A549 (cell line): ENCODE measurements around the gene DYNC1I1. TPM values are rescaled to one million over a fixed set of nuclear protein-coding genes. Genes with fewer than 3 reads are reported as not detected.

Experiments
- ATAC-seq, 2 experiments: fragments of 200-7000 bp in 1 of 2; fragments of >200 bp in 1 of 2; cut with Nextera tagmentation in 1 of 2; cut with Tn5 transposase in 1 of 2; 3 replicates each; pipeline versions ENCODE4 v1.8.0 to v1.9.1; 2018 to 2020; ENCODE audit warnings: mild to moderate bottlenecking in 1 of 2, moderate library complexity in 1 of 2
- CTCF ChIA-PET: fragments of 300-600 bp; sonication (Branson Sonifier 250); formaldehyde crosslinking; extraction: SDS; loops from one replicate; lab custom pipeline; 2021; ENCODE audit warnings: antibody characterized with exemption, inconsistent platforms; lab: Yijun Ruan, JAX
- POLR2A ChIA-PET: fragments of 350-600 bp; formaldehyde crosslinking; extraction: SDS; loops from one replicate; lab custom pipeline; 2021; ENCODE audit warnings: antibody characterized with exemption, inconsistent platforms; lab: Yijun Ruan, JAX
- DNase-seq, 2 experiments: peaks; one replicate each; pipeline versions ENCODE4 v3.0.0 to v3.0.0-alpha.2; 2011 to 2016; ENCODE audit warnings: low read depth in 1 of 2, low spot score in 1 of 2
- FAIRE-seq: peaks from 2 replicates; lab custom pipeline; 2011; peaks lifted over from hg19 to GRCh38; lab: Jason Lieb, UNC
- H3K27ac ChIP-seq, 2 experiments: fragments of >200 bp; sonication (Bioruptor Twin); formaldehyde crosslinking; 3 replicates each; pipeline ENCODE4 v1.5.1; 2016 to 2017
- H3K4me1 ChIP-seq: fragments of >200 bp; sonication (Bioruptor Twin); formaldehyde crosslinking; 3 replicates; pipeline ENCODE4 v1.6.1; 2016
- H3K4me2 ChIP-seq: fragments of >200 bp; sonication (Bioruptor Twin); formaldehyde crosslinking; 3 replicates; pipeline ENCODE4 v1.6.1; 2016
- H3K4me3 ChIP-seq: fragments of >200 bp; sonication (Bioruptor Twin); formaldehyde crosslinking; 3 replicates; pipeline ENCODE4 v1.5.1; 2016
- H3K9me3 ChIP-seq: fragments of >200 bp; sonication (Bioruptor Twin); formaldehyde crosslinking; 3 replicates; pipeline ENCODE4 v1.6.1; 2016
- CBX8 ChIP-seq: fragments of 200-600 bp; sonication (generic); IDR thresholded peaks from 2 replicates; pipeline ENCODE4 v1.6.1; 2016
- CEBPB ChIP-seq, 2 experiments: fragments of >200 bp in 1 of 2; sonication (Bioruptor Twin) in 1 of 2; formaldehyde crosslinking in 1 of 2; IDR thresholded peaks; 2 replicates each; pipeline ENCODE4 v1.6.1; 2012 to 2016
- CHD4 ChIP-seq: fragments of 200-600 bp; sonication (generic); IDR thresholded peaks from 2 replicates; pipeline ENCODE4 v1.6.1; 2016; ENCODE audit warnings: antibody characterized with exemption, mild to moderate bottlenecking, borderline replicate concordance
- EHF ChIP-seq: fragments of 250-450 bp; sonication (Bioruptor Pico); IDR thresholded peaks from 2 replicates; pipeline ENCODE4 v1.5.0; 2020; ENCODE audit warnings: mild to moderate bottlenecking
- EHMT2 ChIP-seq: fragments of 200-600 bp; sonication (generic); IDR thresholded peaks from 2 replicates; pipeline ENCODE4 v1.6.1; 2016; ENCODE audit warnings: antibody characterized with exemption, low read depth, mild to moderate bottlenecking, moderate library complexity
- EP300 ChIP-seq, 2 experiments: fragments of >200 bp; sonication (Bioruptor Twin); formaldehyde crosslinking; IDR thresholded peaks; 2 replicates in 1 of 2; 3 replicates in 1 of 2; pipeline ENCODE4 v1.6.1; 2016 to 2017
- ESRRA ChIP-seq: fragments of 150-350 bp; IDR thresholded peaks from 2 replicates; pipeline ENCODE4 v1.6.1; 2014; ENCODE audit warnings: mild to moderate bottlenecking, low read length, borderline replicate concordance
- FOXS1 ChIP-seq: fragments of 250-450 bp; sonication (Bioruptor Pico); IDR thresholded peaks from 2 replicates; pipeline ENCODE4 v1.5.0; 2020; ENCODE audit warnings: mild to moderate bottlenecking, moderate library complexity
- GATA3 ChIP-seq: IDR thresholded peaks from 2 replicates; pipeline ENCODE4 v1.6.1; 2012; ENCODE audit warnings: borderline replicate concordance
- HES2 ChIP-seq: fragments of >200 bp; sonication (Bioruptor Twin); formaldehyde crosslinking; IDR thresholded peaks from 2 replicates; pipeline ENCODE4 v1.6.1; 2016
- HOXA7 ChIP-seq: fragments of 250-450 bp; sonication (Bioruptor Pico); IDR thresholded peaks from 2 replicates; pipeline ENCODE4 v1.5.0; 2020; ENCODE audit warnings: mild to moderate bottlenecking, moderate library complexity
- HOXB5 ChIP-seq: fragments of 250-450 bp; sonication (Bioruptor Pico); IDR thresholded peaks from 2 replicates; pipeline ENCODE4 v1.5.0; 2020; ENCODE audit warnings: mild to moderate bottlenecking, moderate library complexity
- KDM5A ChIP-seq: fragments of 200-600 bp; sonication (generic); IDR thresholded peaks from 2 replicates; pipeline ENCODE4 v1.6.1; 2016; ENCODE audit warnings: antibody characterized with exemption, mild to moderate bottlenecking
- MAFK ChIP-seq: fragments of 450-650 bp; IDR thresholded peaks from 2 replicates; pipeline ENCODE4 v1.6.1; 2014; ENCODE audit not compliant: partially characterized antibody
- MAZ ChIP-seq: fragments of 150-350 bp; IDR thresholded peaks from 2 replicates; pipeline ENCODE4 v1.6.1; 2014; ENCODE audit warnings: antibody characterized with exemption, low read depth, low read length, borderline replicate concordance
- MYC ChIP-seq: IDR thresholded peaks from 2 replicates; pipeline ENCODE4 v1.6.1; 2012; ENCODE audit warnings: mild to moderate bottlenecking, inconsistent platforms, low read length, improper control_type of control experiment, borderline replicate concordance
- NPAS2 ChIP-seq: fragments of 250-450 bp; sonication (Bioruptor Pico); IDR thresholded peaks from 2 replicates; pipeline ENCODE4 v1.8.0; 2022; ENCODE audit warnings: mild to moderate bottlenecking, moderate library complexity, borderline replicate concordance
- POLR2A ChIP-seq: IDR thresholded peaks from 2 replicates; pipeline ENCODE4 v1.6.1; 2012; ENCODE audit warnings: mild to moderate bottlenecking, low read length
- POLR2AphosphoS2 ChIP-seq: conservative IDR thresholded peaks from 2 replicates; pipeline ENCODE4 v1.6.1; 2012; ENCODE audit warnings: low read length, improper control_type of control experiment, inconsistent platforms
- SMC3 ChIP-seq: fragments of >200 bp; sonication (Bioruptor Twin); formaldehyde crosslinking; IDR thresholded peaks from 3 replicates; pipeline ENCODE4 v1.6.1; 2018; ENCODE audit warnings: inconsistent platforms
- TP53 ChIP-seq: fragments of 250-450 bp; sonication (Bioruptor Pico); IDR thresholded peaks from 2 replicates; pipeline ENCODE4 v1.5.0; 2021; ENCODE audit warnings: mild to moderate bottlenecking, moderate library complexity
- ZFP36 ChIP-seq: fragments of 450-650 bp; IDR thresholded peaks from 2 replicates; pipeline ENCODE4 v1.6.1; 2014; ENCODE audit warnings: borderline replicate concordance; ENCODE audit not compliant: partially characterized antibody
- ZNF302 ChIP-seq: fragments of 250-450 bp; sonication (Bioruptor Pico); IDR thresholded peaks from 2 replicates; pipeline ENCODE4 v1.9.0; 2021; ENCODE audit warnings: inconsistent platforms, mild to moderate bottlenecking, moderate library complexity
- WGBS: methylation state at CpG from one replicate; pipeline ENCODE4 v1.1.6; 2017; ENCODE audit errors: missing lambda C conversion rate; 5-methylcytosine and 5-hydroxymethylcytosine counted together
- polyA plus RNA-seq, 4 experiments: library from polyadenylated mRNA; depleted of rRNA in 3 of 4; stranded (reverse); fragments of >200 nt; fragmentation: RNase III in 1 of 4; extraction: RNeasy Plus Mini Kit Qiagen cat#74134 plus additional on column Dnase treatment in 1 of 4; gene quantifications; 2 replicates in 3 of 4; 3 replicates in 1 of 4; pipeline ENCODE4 v1.2.3, GENCODE V29; 2011 to 2017
- TF ChIP-seq, protein P1 (sequence below): fragments of 450-650 bp; IDR thresholded peaks from 2 replicates; pipeline ENCODE4 v1.6.1; 2014; ENCODE audit warnings: antibody characterized with exemption

DYNC1I1 gene
- polyA plus RNA-seq, 2 of the 4 experiments (the other 2 are of a cell fraction): 0.04 TPM; not detected in 1

DNA sequence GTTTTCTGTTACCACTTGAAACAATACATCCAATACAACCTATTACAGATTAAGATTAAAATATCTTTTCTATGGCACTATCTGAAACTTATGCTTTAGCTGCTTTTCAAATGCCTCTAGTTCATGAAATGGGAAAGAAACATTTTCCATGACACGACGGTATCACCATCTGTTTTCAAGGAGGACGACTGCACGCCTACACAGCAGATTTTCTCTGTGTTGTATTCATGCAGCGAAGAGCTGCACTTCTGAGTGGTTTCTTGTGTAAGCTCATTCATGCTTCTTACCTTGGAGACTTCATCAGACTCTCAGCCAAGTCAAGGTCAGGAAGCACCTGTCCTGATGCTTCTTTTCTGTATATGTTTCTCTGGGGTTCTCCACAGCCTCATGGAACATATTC, 179.2 kb downstream of the DYNC1I1 start:
- WGBS: 18% methylated on average over 5 of the region's 5 CpGs
- ATAC-seq: no peak
- no peak for FAIRE-seq
- Histone ChIP-seq H3K4me2 (no peak overlapping the region), H3K4me3 (no peak overlapping the region), H3K4me1 (no peaks in the 10 kb centered on the region), H3K9me3 (no peaks in the 10 kb centered on the region), H3K27ac (no peak overlapping the region)
- no peak for DNase-seq
- TF ChIP-seq HOXA7 (no peak), CHD4 (no peak), ZFP36 (no peak), MAZ (no peak), NPAS2 (CRISPR knock-in tag) (no peak), EHF (CRISPR knock-in tag) (no peak), MYC (no peak), HOXB5 (no peak), KDM5A (no peak), EP300 (IDR thresholded peaks at IDR 0.05) (no peak), CBX8 (no peak)
- POLR2A ChIA-PET: no interaction called here
- CTCF ChIA-PET: interaction anchor here (2.7 kb wide), 1 partner anchor 35 kb away, joined by 9 read pairs; no protein-coding TSS in a partner anchor

DNA sequence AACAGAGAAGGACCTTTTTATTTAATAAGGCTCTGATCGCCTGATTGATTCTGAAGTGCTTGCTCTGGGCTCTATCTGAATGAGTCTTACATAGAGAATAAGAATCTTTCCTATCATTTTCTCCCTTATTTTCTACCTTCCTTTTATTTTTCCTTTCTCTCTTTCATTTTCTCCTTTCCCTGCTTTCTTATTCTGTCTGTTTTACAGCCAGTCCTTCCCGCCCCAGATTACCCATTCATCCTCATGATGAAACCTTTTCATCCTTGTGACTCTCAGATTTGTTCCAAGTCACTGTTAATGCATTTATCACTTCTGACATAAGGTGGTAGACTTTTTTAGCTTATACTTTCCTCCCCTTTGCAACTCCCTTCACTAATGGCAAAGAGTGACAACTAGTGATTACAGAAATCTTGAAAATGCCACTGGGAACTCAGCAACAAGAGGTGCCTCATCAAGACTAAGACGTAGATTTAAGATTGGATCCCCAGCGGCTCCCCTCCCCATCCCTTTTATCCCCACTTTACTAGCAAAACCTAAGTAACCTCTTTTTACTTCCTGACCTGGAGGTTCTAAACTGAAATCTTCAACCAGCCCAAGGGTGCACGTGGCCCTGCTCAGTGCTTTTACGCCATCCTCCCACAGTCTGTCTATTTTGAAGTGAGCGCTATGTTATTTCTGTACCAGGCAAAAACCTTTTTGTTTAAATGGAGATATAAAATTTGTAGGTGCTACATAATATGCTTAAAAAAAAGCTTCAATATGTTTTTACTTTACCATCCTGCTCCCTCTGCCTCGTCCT, 179.8 kb downstream of the DYNC1I1 start:
- no peak overlapping the region for H3K27ac ChIP-seq
- no peaks in the 10 kb centered on the region for H3K9me3 ChIP-seq
- H3K4me3 ChIP-seq: no peak overlapping the region
- ChIA-PET POLR2A (no interaction called here), CTCF (interaction anchor here (2.7 kb wide), 1 partner anchor 36 kb away, joined by 9 read pairs; no protein-coding TSS in a partner anchor)
- no peaks in the 10 kb centered on the region for H3K4me1 ChIP-seq
- FAIRE-seq (no peak), ATAC-seq (no peak), DNase-seq (no peak)
- TF ChIP-seq EP300 (IDR thresholded peaks at IDR 0.05) (no peak), MAFK (no peak), CEBPB (IDR thresholded peaks at IDR 0.05) (no peak), POLR2A (no peak), EHF (CRISPR knock-in tag) (no peak), MYC (no peak), EHMT2 (no peak), TP53 (CRISPR knock-in tag) (no peak), GATA3 (no peak), POLR2AphosphoS2 (no peak), SMC3 (no peak), ESRRA (no peak), HES2 (no peak), ZNF302 (CRISPR knock-in tag) (no peak)
- TF ChIP-seq, protein P1, sequence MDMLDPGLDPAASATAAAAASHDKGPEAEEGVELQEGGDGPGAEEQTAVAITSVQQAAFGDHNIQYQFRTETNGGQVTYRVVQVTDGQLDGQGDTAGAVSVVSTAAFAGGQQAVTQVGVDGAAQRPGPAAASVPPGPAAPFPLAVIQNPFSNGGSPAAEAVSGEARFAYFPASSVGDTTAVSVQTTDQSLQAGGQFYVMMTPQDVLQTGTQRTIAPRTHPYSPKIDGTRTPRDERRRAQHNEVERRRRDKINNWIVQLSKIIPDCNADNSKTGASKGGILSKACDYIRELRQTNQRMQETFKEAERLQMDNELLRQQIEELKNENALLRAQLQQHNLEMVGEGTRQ: no peak
- WGBS: 27% methylated on average over 8 of the region's 8 CpGs
- H3K4me2 ChIP-seq: no peak overlapping the region

GRCh38 chr7:95952851-95953250, 180.5 kb downstream of the DYNC1I1 start:
- Histone ChIP-seq H3K27ac (no peak overlapping the region), H3K4me1 (no peaks in the 10 kb centered on the region), H3K4me3 (no peak overlapping the region), H3K9me3 (no peaks in the 10 kb centered on the region), H3K4me2 (no peak overlapping the region)
- CTCF ChIA-PET: interaction anchor here (2.7 kb wide), 1 partner anchor 37 kb away, joined by 9 read pairs; no protein-coding TSS in a partner anchor
- ATAC-seq (no peak), FAIRE-seq (no peak), DNase-seq (no peak)
- WGBS: 0% methylated on average over 1 of the region's 1 CpG
- POLR2A ChIA-PET: no interaction called here
- TF ChIP-seq FOXS1 (no peak), HES2 (no peak), ZFP36 (no peak), TP53 (CRISPR knock-in tag) (no peak)
